Activated T-cell treated with anti-CD3 and anti-CD28 coated beads for 48 hours (primary cell): ENCODE results near the gene PRKCB.

Experiments used
- DNase-seq: peaks from one replicate; pipeline ENCODE4 v3.0.0-alpha.2; 2020; ENCODE audit warnings: low read depth

The PRKCB gene

GRCh38 chr16:23866621-23867020, 30.8 kb downstream of the PRKCB start:
- DNase-seq = no peak

- no peak for DNase-seq
Observed at GRCh38 chr16:23867566-23867965, 31.8 kb downstream of the PRKCB start.

GRCh38 chr16:23868136-23868535, 32.4 kb downstream of the PRKCB start:
- no peak for DNase-seq

- no peak for DNase-seq
Observed at GRCh38 chr16:23869052-23869451, 33.3 kb downstream of the PRKCB start.

- DNase-seq = no peak
Observed at GRCh38 chr16:23871924-23872323, 36.1 kb downstream of the PRKCB start.

GRCh38 chr16:23874613-23875294, 39.0 kb downstream of the PRKCB start:
- no peak for DNase-seq

GRCh38 chr16:23876256-23876896, 40.6 kb downstream of the PRKCB start:
- no peak for DNase-seq

- no peak for DNase-seq
Observed at GRCh38 chr16:23877107-23878070, 41.6 kb downstream of the PRKCB start.

- no peak for DNase-seq
Observed at GRCh38 chr16:23879735-23880373, 44.1 kb downstream of the PRKCB start.

GRCh38 chr16:23889189-23889588, 53.4 kb downstream of the PRKCB start:
- DNase-seq = no peak

- no peak for DNase-seq
Observed at GRCh38 chr16:23893986-23894385, 58.2 kb downstream of the PRKCB start.

GRCh38 chr16:23895052-23895451, 59.3 kb downstream of the PRKCB start:
- DNase-seq = no peak

GRCh38 chr16:23896832-23897821, 61.3 kb downstream of the PRKCB start:
- DNase-seq = no peak

GRCh38 chr16:23898682-23899430, 63.1 kb downstream of the PRKCB start:
- no peak for DNase-seq

- no peak for DNase-seq
Observed at GRCh38 chr16:23899869-23900268, 64.1 kb downstream of the PRKCB start.

- DNase-seq = no peak
Observed at GRCh38 chr16:23900480-23901177, 64.8 kb downstream of the PRKCB start.

- DNase-seq = no peak
Observed at GRCh38 chr16:23901178-23902033, 65.6 kb downstream of the PRKCB start.

GRCh38 chr16:23902034-23902747, 66.4 kb downstream of the PRKCB start:
- no peak for DNase-seq
